ENCODE results near the gene NKAIN2. TPM values are rescaled to one million over a fixed set of nuclear protein-coding genes. Genes with fewer than 3 reads are reported as not detected.

The NKAIN2 gene
- total and polyA plus RNA-seq, 9 of the 15 experiments (the other 6 are each of a cell fraction or from before 2014, with no cell fraction given): not detected

DNA sequence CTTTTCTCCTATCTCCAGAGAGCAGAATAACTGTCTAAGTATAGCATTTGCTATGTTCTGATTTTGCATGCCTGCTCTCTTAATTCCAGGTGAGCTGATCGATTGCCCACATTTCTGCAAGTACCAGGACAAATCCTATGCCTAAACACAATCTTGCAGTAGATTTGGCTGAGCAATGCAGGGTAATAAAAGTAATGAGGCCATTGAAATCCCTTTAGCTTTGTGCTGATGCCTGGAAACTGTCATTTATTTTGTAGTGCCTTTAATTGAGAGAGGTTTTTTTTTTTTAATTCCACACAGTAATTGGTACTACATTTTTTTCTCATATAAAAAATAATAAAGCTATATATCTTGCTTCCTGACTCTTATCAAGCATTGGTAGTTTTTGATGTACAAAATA is 252.3 kb downstream of the NKAIN2 start:
- WGBS (ENCODE audit: insufficient coverage, low coverage, missing lambda C conversion rate): 0% methylated on average over 1 of the region's 1 CpG
- BruUV-seq (replicated peaks): no TSS peak
- ATAC-seq (no peak), DNase-seq (ENCODE audit: extremely low read depth in 1 of 4, low spot score in 3 of 4) (no peak), FAIRE-seq (no peak)
- H4K20me1 ChIP-seq (replicated peaks; ENCODE audit: control insufficient read depth, insufficient read depth, low read length): no peaks in the 10 kb centered on the region
- no peaks in the 10 kb centered on the region for H3K79me2 ChIP-seq (ENCODE audit: control insufficient read depth, insufficient read depth, low read length)
- no peaks in the 10 kb centered on the region for H3K9me3 ChIP-seq (replicated peaks; ENCODE audit: control insufficient read depth, insufficient read depth, low read depth, low read length)
- no peaks in the 10 kb centered on the region for H3K36me3 ChIP-seq (ENCODE audit: control insufficient read depth, insufficient read depth, low read length)
- H3K4me3 ChIP-seq: no peak overlapping the region
- in situ Hi-C loops (cut with MboI): no loop called here
- CTCF ChIA-PET (ENCODE audit: low intra/inter-chr PET ratio): no interaction called here
- no peak overlapping the region for H3K4me2 ChIP-seq (ENCODE audit: insufficient read depth, low read length)
- no peaks in the 10 kb centered on the region for H3K27me3 ChIP-seq (ENCODE audit: control insufficient read depth in 2 of 2, insufficient read depth in 2 of 2, low read length in 2 of 2)
- H3K9me1 ChIP-seq (ENCODE audit: control insufficient read depth, insufficient read depth, low read length): no peaks in the 10 kb centered on the region
- no peak overlapping the region for H2AFZ ChIP-seq (ENCODE audit: low read depth, low read length)
- H3K4me1 ChIP-seq (replicated peaks in 1 of 2; ENCODE audit: control insufficient read depth in 2 of 2, insufficient read depth in 2 of 2, low read length in 2 of 2): no peaks in the 10 kb centered on the region
- no peak overlapping the region for H3K9ac ChIP-seq (ENCODE audit: insufficient read depth in 1 of 2, low read depth in 2 of 2, low read length in 2 of 2)
- POLR2A ChIA-PET: no interaction called here
- intact Hi-C loops (cut with micrococcal nuclease): no loop called here
- H3K27ac ChIP-seq (ENCODE audit: extremely low read depth, low read depth, low read length): no peak overlapping the region
- no peak for TF ChIP-seq CEBPG (CRISPR knock-in tag; IDR thresholded peaks at IDR 0.05)
- no peak for TF ChIP-seq CEBPG (tag; conservative IDR thresholded peaks at IDR 0.05 in 1 of 2, IDR thresholded peaks at IDR 0.05 in 1 of 2)
- no peak for TF ChIP-seq THRAP3 (IDR thresholded peaks at IDR 0.05; ENCODE audit: borderline replicate concordance)
- no peak for TF ChIP-seq RBM25 (IDR thresholded peaks at IDR 0.05; ENCODE audit: low read depth, low read length, severe bottlenecking)
- no peak for TF ChIP-seq TRIM24 (IDR thresholded peaks at IDR 0.05)
- TF ChIP-seq, protein P1, sequence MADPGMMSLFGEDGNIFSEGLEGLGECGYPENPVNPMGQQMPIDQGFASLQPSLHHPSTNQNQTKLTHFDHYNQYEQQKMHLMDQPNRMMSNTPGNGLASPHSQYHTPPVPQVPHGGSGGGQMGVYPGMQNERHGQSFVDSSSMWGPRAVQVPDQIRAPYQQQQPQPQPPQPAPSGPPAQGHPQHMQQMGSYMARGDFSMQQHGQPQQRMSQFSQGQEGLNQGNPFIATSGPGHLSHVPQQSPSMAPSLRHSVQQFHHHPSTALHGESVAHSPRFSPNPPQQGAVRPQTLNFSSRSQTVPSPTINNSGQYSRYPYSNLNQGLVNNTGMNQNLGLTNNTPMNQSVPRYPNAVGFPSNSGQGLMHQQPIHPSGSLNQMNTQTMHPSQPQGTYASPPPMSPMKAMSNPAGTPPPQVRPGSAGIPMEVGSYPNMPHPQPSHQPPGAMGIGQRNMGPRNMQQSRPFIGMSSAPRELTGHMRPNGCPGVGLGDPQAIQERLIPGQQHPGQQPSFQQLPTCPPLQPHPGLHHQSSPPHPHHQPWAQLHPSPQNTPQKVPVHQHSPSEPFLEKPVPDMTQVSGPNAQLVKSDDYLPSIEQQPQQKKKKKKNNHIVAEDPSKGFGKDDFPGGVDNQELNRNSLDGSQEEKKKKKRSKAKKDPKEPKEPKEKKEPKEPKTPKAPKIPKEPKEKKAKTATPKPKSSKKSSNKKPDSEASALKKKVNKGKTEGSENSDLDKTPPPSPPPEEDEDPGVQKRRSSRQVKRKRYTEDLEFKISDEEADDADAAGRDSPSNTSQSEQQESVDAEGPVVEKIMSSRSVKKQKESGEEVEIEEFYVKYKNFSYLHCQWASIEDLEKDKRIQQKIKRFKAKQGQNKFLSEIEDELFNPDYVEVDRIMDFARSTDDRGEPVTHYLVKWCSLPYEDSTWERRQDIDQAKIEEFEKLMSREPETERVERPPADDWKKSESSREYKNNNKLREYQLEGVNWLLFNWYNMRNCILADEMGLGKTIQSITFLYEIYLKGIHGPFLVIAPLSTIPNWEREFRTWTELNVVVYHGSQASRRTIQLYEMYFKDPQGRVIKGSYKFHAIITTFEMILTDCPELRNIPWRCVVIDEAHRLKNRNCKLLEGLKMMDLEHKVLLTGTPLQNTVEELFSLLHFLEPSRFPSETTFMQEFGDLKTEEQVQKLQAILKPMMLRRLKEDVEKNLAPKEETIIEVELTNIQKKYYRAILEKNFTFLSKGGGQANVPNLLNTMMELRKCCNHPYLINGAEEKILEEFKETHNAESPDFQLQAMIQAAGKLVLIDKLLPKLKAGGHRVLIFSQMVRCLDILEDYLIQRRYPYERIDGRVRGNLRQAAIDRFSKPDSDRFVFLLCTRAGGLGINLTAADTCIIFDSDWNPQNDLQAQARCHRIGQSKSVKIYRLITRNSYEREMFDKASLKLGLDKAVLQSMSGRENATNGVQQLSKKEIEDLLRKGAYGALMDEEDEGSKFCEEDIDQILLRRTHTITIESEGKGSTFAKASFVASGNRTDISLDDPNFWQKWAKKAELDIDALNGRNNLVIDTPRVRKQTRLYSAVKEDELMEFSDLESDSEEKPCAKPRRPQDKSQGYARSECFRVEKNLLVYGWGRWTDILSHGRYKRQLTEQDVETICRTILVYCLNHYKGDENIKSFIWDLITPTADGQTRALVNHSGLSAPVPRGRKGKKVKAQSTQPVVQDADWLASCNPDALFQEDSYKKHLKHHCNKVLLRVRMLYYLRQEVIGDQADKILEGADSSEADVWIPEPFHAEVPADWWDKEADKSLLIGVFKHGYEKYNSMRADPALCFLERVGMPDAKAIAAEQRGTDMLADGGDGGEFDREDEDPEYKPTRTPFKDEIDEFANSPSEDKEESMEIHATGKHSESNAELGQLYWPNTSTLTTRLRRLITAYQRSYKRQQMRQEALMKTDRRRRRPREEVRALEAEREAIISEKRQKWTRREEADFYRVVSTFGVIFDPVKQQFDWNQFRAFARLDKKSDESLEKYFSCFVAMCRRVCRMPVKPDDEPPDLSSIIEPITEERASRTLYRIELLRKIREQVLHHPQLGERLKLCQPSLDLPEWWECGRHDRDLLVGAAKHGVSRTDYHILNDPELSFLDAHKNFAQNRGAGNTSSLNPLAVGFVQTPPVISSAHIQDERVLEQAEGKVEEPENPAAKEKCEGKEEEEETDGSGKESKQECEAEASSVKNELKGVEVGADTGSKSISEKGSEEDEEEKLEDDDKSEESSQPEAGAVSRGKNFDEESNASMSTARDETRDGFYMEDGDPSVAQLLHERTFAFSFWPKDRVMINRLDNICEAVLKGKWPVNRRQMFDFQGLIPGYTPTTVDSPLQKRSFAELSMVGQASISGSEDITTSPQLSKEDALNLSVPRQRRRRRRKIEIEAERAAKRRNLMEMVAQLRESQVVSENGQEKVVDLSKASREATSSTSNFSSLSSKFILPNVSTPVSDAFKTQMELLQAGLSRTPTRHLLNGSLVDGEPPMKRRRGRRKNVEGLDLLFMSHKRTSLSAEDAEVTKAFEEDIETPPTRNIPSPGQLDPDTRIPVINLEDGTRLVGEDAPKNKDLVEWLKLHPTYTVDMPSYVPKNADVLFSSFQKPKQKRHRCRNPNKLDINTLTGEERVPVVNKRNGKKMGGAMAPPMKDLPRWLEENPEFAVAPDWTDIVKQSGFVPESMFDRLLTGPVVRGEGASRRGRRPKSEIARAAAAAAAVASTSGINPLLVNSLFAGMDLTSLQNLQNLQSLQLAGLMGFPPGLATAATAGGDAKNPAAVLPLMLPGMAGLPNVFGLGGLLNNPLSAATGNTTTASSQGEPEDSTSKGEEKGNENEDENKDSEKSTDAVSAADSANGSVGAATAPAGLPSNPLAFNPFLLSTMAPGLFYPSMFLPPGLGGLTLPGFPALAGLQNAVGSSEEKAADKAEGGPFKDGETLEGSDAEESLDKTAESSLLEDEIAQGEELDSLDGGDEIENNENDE (IDR thresholded peaks at IDR 0.05; ENCODE audit: low read depth, low read length): no peak
- TF ChIP-seq, protein P2, sequence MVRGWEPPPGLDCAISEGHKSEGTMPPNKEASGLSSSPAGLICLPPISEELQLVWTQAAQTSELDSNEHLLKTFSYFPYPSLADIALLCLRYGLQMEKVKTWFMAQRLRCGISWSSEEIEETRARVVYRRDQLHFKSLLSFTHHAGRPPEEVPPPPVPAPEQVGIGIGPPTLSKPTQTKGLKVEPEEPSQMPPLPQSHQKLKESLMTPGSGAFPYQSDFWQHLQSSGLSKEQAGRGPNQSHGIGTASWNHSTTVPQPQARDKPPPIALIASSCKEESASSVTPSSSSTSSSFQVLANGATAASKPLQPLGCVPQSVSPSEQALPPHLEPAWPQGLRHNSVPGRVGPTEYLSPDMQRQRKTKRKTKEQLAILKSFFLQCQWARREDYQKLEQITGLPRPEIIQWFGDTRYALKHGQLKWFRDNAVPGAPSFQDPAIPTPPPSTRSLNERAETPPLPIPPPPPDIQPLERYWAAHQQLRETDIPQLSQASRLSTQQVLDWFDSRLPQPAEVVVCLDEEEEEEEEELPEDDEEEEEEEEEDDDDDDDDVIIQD (CRISPR knock-in tag; IDR thresholded peaks at IDR 0.05): no peak
- TF ChIP-seq, protein P3, sequence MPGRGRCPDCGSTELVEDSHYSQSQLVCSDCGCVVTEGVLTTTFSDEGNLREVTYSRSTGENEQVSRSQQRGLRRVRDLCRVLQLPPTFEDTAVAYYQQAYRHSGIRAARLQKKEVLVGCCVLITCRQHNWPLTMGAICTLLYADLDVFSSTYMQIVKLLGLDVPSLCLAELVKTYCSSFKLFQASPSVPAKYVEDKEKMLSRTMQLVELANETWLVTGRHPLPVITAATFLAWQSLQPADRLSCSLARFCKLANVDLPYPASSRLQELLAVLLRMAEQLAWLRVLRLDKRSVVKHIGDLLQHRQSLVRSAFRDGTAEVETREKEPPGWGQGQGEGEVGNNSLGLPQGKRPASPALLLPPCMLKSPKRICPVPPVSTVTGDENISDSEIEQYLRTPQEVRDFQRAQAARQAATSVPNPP (IDR thresholded peaks at IDR 0.05; ENCODE audit: borderline replicate concordance, insufficient read depth, insufficient read length): no peak
